GM19372 (cell line): ENCODE results near the gene CRABP2.
A peak's percentile ranks its signal among the peaks of the same experiment; 100 is the strongest.

Source experiments
- ATAC-seq: cut with Tn5 transposase; IDR thresholded peaks from one replicate; pipeline ENCODE4 v1.9.1; 2021; ENCODE audit warnings: mild to moderate bottlenecking, low read depth, moderate library complexity; ENCODE audit not compliant: unreplicated experiment

CRABP2 gene

GRCh38 chr1:156659988-156660751, 45.2 kb downstream of the CRABP2 start:
- peak; percentile 60 for ATAC-seq

GRCh38 chr1:156659661-156659987, 45.8 kb downstream of the CRABP2 start:
- ATAC-seq: no peak

DNA sequence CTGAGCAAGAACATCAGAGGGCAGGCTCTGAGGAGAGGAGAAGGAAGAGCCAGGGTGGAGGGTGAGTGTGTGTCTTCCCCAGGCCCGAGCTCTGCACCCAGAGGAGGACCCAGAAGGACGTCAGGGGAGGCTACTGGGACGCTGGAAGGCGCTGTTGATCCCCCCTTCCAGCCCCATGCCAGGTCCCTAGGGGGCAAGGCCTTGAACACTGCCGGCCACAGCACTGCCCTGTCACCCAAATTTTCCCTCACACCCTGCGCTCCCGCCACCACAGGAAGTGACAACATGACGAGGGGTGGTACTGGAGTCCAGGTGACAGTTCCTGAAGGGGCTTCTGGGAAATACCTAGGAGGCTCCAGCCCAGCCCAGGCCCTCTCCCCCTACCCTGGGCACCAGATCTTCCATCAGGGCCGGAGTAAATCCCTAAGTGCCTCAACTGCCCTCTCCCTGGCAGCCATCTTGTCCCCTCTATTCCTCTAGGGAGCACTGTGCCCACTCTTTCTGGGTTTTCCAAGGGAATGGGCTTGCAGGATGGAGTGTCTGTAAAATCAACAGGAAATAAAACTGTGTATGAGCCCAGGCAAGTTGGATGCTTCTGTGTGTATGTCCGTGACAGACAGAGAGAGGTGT, 46.3 kb downstream of the CRABP2 start:
- no peak for ATAC-seq

- ATAC-seq: no peak
Observed at GRCh38 chr1:156658496-156658895, 46.9 kb downstream of the CRABP2 start.

DNA sequence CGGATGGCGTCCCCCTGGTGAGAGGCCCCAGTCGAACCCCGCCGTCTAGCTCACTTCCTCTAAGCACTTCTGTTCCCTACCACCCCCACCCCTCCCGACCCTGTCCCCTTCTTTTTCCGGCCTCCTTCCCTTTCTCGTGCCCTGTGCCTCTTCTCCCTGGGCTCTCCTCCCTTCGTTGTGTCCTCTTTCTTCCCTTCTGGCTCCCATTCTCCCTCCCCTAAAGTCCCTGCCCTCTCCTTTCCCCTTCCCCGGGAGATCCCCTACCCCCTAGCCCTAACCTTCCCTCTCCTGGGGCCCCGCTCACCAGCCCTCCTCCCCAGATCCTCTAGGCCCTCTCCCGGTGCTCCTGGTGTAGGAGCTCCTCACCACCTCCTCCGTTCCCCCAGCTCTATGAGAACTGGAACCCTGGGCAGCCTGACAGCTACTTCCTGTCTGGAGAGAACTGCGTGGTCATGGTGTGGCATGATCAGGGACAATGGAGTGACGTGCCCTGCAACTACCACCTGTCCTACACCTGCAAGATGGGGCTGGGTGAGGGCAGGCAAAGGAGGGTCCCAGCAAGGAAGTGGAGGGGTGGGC, 47.6 kb downstream of the CRABP2 start:
- ATAC-seq: no peak

- ATAC-seq: no peak
Observed at GRCh38 chr1:156656806-156657740, 48.3 kb downstream of the CRABP2 start.

GRCh38 chr1:156655904-156656516, 49.4 kb downstream of the CRABP2 start:
- ATAC-seq: no peak

DNA sequence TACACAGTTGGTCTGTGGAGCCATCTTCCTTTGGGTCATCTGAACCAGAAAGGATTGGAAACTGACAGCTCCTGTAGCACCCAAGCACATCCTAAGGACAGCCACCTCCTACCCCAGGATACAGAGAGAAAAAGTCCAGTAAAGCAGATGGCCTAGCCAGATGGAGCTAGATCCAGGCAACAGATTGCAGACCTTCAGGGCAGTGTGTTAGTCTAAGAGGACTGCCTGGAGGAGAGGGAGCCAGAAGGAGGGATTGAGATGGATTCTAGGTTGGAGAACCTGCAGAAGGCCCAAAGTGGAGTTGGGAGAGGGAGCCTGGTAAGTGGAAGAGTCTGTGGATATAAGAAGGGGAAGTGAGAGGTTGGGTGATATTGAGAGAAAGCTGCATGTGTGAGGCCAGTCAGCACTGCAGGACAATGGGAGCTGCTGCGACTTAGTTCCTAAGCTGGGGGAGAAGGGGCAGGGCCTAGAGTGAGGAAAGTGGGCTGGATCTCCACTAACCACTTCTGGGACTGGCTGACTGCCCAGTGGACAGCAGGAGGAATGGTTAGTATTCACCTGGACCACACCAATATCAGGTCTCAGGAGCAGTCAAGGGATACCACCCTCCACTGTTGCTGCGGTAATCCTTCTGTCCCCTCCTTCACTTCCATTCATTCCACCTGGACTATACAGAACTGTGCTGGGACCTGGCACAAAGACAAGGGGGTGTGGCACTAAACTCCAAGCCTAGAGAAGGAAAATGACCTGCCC, 50.1 kb downstream of the CRABP2 start:
- no peak for ATAC-seq

DNA sequence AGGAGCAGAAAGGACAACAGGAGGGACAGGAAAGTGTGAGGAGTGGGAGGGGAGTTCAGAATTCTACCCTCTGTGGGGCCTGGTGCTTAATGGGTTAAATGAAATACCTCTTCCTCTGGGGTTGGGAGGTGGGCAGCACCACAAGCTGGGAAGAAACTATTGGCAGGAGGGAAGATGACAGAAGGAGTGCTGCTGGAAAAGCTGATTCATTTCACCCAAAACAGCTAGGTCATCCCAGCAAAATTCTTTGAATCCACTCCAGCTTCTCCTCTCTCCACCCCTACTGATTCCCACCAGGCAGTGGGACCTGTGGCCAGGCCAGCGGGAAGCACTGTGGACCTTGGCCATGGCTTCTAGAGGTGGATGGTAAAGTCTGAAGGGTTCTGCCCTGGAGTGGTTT, 50.7 kb downstream of the CRABP2 start:
- ATAC-seq: no peak

DNA sequence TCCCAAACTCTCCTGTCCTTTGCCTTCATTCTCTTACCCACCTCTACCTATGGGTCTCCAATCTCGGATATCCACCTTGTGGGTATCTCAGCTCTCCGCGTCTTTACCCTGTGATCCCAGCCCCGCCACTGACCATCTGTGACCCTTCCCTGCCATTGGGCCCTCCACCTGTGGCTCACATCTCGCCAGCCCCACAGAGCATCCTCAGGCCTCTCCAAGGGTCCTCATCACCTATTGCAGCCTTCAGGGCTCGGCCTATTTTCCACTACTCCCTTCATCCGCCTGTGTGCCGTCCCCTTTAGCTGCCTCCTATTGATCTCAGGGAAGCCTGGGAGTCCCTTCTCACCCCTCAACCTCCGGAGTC, 52.4 kb downstream of the CRABP2 start:
- no peak for ATAC-seq

- no peak for ATAC-seq
Observed at GRCh38 chr1:156652131-156652991, 53.0 kb downstream of the CRABP2 start.
